Stomach (tissue), 9 donors: ENCODE data around the gene MTCH2. TPM values are rescaled to one million over a fixed set of nuclear protein-coding genes. Genes with fewer than 3 reads are reported as not detected.

Source experiments
- DNase-seq, 2 donors: peaks; one replicate each; pipeline versions ENCODE4 v3.0.0 to v3.0.0-alpha.2; 2013 to 2019
- H3K27ac ChIP-seq, 5 donors: fragments of 200-600 bp in 4 of 5; sonication (generic) in 4 of 5; one replicate each; pipeline ENCODE4 v1.5.1; 2013 to 2019; ENCODE audit warnings: mild to moderate bottlenecking in 1 of 5, moderate library complexity in 1 of 5
- H3K27me3 ChIP-seq, 3 donors: fragments of 200-600 bp; sonication (generic); one replicate each; pipeline ENCODE4 v1.5.1; 2017 to 2019; ENCODE audit warnings: mixed run types in 1 of 3
- H3K36me3 ChIP-seq, 4 donors: fragments of 200-600 bp; sonication (generic); 1 replicate in 3 of 4; 2 replicates in 1 of 4; pipeline ENCODE4 v1.5.1; 2016 to 2019
- H3K4me1 ChIP-seq, 4 donors: fragments of 200-600 bp; sonication (generic); one replicate each; pipeline ENCODE4 v1.5.1; 2016 to 2019
- H3K4me3 ChIP-seq, 4 donors: fragments of 200-600 bp; sonication (generic) in 3 of 4; one replicate each; pipeline ENCODE4 v1.5.1; 2016 to 2019; ENCODE audit warnings: mild to moderate bottlenecking in 1 of 4
- H3K9me3 ChIP-seq, 4 donors: fragments of 200-600 bp; sonication (generic); one replicate each; pipeline ENCODE4 v1.5.1; 2016 to 2019
- CTCF ChIP-seq, 7 experiments: fragments of 450-650 bp in 4 of 7; fragments of 200-600 bp in 3 of 7; sonication (generic) in 3 of 7; IDR thresholded peaks; one replicate each; pipeline ENCODE4 v1.5.1; 2016 to 2019; ENCODE audit warnings: antibody characterized with exemption in 7 of 7, control low read depth in 2 of 7, mild to moderate bottlenecking in 1 of 7
- EP300 ChIP-seq: sonication (generic); formaldehyde crosslinking; IDR thresholded peaks from one replicate; pipeline ENCODE4 v1.6.1; 2017; ENCODE audit warnings: antibody characterized with exemption
- POLR2A ChIP-seq, 4 donors: fragments of 450-650 bp; IDR thresholded peaks; one replicate each; pipeline ENCODE4 v1.6.1; 2016; ENCODE audit warnings: antibody characterized with exemption in 4 of 4, control low read depth in 2 of 4, mild to moderate bottlenecking in 1 of 4, moderate library complexity in 1 of 4
- POLR2AphosphoS5 ChIP-seq, 3 donors: sonication (generic); formaldehyde crosslinking; IDR thresholded peaks; one replicate each; pipeline ENCODE4 v1.6.1; 2016; ENCODE audit warnings: antibody characterized with exemption in 3 of 3
- WGBS, 5 donors: extraction: QIAGEN DNeasy Blood & Tissue Kit in 3 of 5; methylation state at CpG; one replicate each; pipeline versions ENCODE4 v1.1.5 to v1.1.7; 2013 to 2018; 5-methylcytosine and 5-hydroxymethylcytosine counted together
- intact Hi-C: fragments of 100-400 bp; cut with DNase I; formaldehyde crosslinking; loops from one replicate; pipeline ENCODE4 v1.15.1; 2023; ENCODE audit warnings: low total_unique reads
- polyA plus RNA-seq, 3 donors: library from polyadenylated mRNA; stranded (reverse); fragments of 200-250 nt; gene quantifications; one replicate each; pipeline ENCODE4 v1.2.3, GENCODE V29; 2013
- total RNA-seq, 5 donors: library from RNA; depleted of rRNA; stranded (reverse); fragments of >200 nt; gene quantifications; one replicate each; pipeline versions ENCODE4 v1.1.0 to v1.2.3, GENCODE V29; 2014 to 2016
- donor health status: healthy with polysubstance abuse.
- donor health status: Bipolar disorder and iron deficiency.
- donor health status: healthy.

MTCH2 gene
- total and polyA plus RNA-seq, 8 donors = 21.7 to 86.2 (median 45.8) TPM

- DNase-seq = peak in 1 of 2 donors; percentile 42
- H3K4me1 ChIP-seq = peaks cover 13 to 26% (median 21%) of the 10 kb centered on the region in 4 donors
- H3K27me3 ChIP-seq = peaks cover 3 to 76% (median 37%) of the 10 kb centered on the region in 3 donors
- no peak for TF ChIP-seq EP300
- no peak for TF ChIP-seq POLR2A (IDR thresholded peaks at IDR 0.05)
- no peak for TF ChIP-seq POLR2AphosphoS5 (IDR thresholded peaks at IDR 0.05)
- TF ChIP-seq CTCF (IDR thresholded peaks at IDR 0.05) = no peak
- WGBS, 5 donors = 37 to 62% (median 43%) methylated on average over 7 of the region's 7 CpGs
- intact Hi-C loops = no loop called here
- no peak overlapping the region for H3K4me3 ChIP-seq
- H3K9me3 ChIP-seq = no peaks in the 10 kb centered on the region
- H3K27ac ChIP-seq = no peak overlapping the region
- peaks cover 0 to 1% (median 0%) of the 10 kb centered on the region in 4 donors for H3K36me3 ChIP-seq
These were observed 50.6 kb downstream of the MTCH2 start for GRCh38 chr11:47591764-47592163.

- Histone ChIP-seq H3K36me3 (peaks cover 0 to 14% (median 6%) of the 10 kb centered on the region in 4 donors), H3K9me3 (no peaks in the 10 kb centered on the region), H3K4me3 (peak overlapping the region; percentile 30 to 43 (median 38)), H3K27me3 (peaks cover 3 to 65% (median 36%) of the 10 kb centered on the region in 3 donors), H3K27ac (peak overlapping the region in 1 of 5 donors; percentile 72), H3K4me1 (peaks cover 13 to 26% (median 21%) of the 10 kb centered on the region in 4 donors)
- TF ChIP-seq POLR2A (IDR thresholded peaks at IDR 0.05) = no peak
- no peak for TF ChIP-seq CTCF (IDR thresholded peaks at IDR 0.05)
- TF ChIP-seq POLR2AphosphoS5 (IDR thresholded peaks at IDR 0.05) = no peak
- no peak for TF ChIP-seq EP300
- intact Hi-C loops = no loop called here
- 34 to 55% (median 47%) methylated on average over 28 to 122 of the region's 122 CpGs for WGBS, 5 donors
- DNase-seq = peak in 1 of 2 donors; percentile 87
These were observed 52.1 kb downstream of the MTCH2 start for GRCh38 chr11:47589977-47590861.

GRCh38 chr11:47589584-47589976, 52.8 kb downstream of the MTCH2 start:
- peaks cover 5 to 21% (median 12%) of the 10 kb centered on the region in 4 donors for H3K36me3 ChIP-seq
- H3K9me3 ChIP-seq = no peaks in the 10 kb centered on the region
- peak overlapping the region in 1 of 5 donors; percentile 72 for H3K27ac ChIP-seq
- intact Hi-C loops = no loop called here
- peaks cover 3 to 59% (median 29%) of the 10 kb centered on the region in 3 donors for H3K27me3 ChIP-seq
- 20 to 78% (median 50%) methylated on average over 43 to 51 of the region's 51 CpGs for WGBS, 5 donors
- peak in 1 of 2 donors; percentile 70 for DNase-seq
- H3K4me3 ChIP-seq = peak overlapping the region; percentile 30 to 43 (median 38)
- TF ChIP-seq POLR2A (IDR thresholded peaks at IDR 0.05) (no peak), EP300 (no peak), POLR2AphosphoS5 (IDR thresholded peaks at IDR 0.05) (no peak), CTCF (IDR thresholded peaks at IDR 0.05) (no peak)
- H3K4me1 ChIP-seq = peaks cover 13 to 26% (median 21%) of the 10 kb centered on the region in 4 donors

GRCh38 chr11:47589118-47589517, 53.2 kb downstream of the MTCH2 start:
- H3K4me3 ChIP-seq = peak overlapping the region in 3 of 4 donors; percentile 33 to 43 (median 42)
- DNase-seq = no peak
- H3K36me3 ChIP-seq = peaks cover 10 to 25% (median 17%) of the 10 kb centered on the region in 4 donors
- H3K27me3 ChIP-seq = peaks cover 3 to 54% (median 25%) of the 10 kb centered on the region in 3 donors
- intact Hi-C loops = no loop called here
- H3K4me1 ChIP-seq = peaks cover 9 to 22% (median 17%) of the 10 kb centered on the region in 4 donors
- peak overlapping the region in 1 of 5 donors; percentile 72 for H3K27ac ChIP-seq
- TF ChIP-seq POLR2AphosphoS5 (IDR thresholded peaks at IDR 0.05) (no peak), CTCF (IDR thresholded peaks at IDR 0.05) (no peak), POLR2A (IDR thresholded peaks at IDR 0.05) (no peak), EP300 (no peak)
- 72 to 80% (median 78%) methylated on average over 10 to 11 of the region's 11 CpGs for WGBS, 5 donors
- H3K9me3 ChIP-seq = no peaks in the 10 kb centered on the region
